GM08714 (cell line): ENCODE results near the gene ACBD6.
"Not testable (repeated sequence)": the region's sequence is repeated elsewhere in the genome, so short reads cannot be mapped to it uniquely, and the experiment has no call there.

Experiments used
- H3K4me3 ChIP-seq: fragments of 200-500 bp; sonication (Bioruptor generic); 2 replicates; pipeline ENCODE4 v1.5.1; 2014; ENCODE audit warnings: mild to moderate bottlenecking, low read length, inconsistent platforms
- ZNF274 ChIP-seq: IDR thresholded peaks from 2 replicates; pipeline ENCODE4 v1.6.1; 2012; ENCODE audit warnings: mild to moderate bottlenecking, low read depth, low read length

Gene ACBD6

GRCh38 chr1:180428782-180429695, 73.3 kb downstream of the ACBD6 start:
- no peak overlapping the region for H3K4me3 ChIP-seq
- no peak for TF ChIP-seq ZNF274

GRCh38 chr1:180425952-180426351, 76.4 kb downstream of the ACBD6 start:
- no peak for TF ChIP-seq ZNF274
- no peak overlapping the region for H3K4me3 ChIP-seq

- TF ChIP-seq ZNF274, result no peak
- no peak overlapping the region for H3K4me3 ChIP-seq
Measured at GRCh38 chr1:180424848-180425457, 77.4 kb downstream of the ACBD6 start.

GRCh38 chr1:180421614-180422013, 80.8 kb downstream of the ACBD6 start:
- TF ChIP-seq ZNF274, result no peak
- H3K4me3 ChIP-seq, result no peak overlapping the region

- H3K4me3 ChIP-seq, result not testable (repeated sequence)
Measured at GRCh38 chr1:180421145-180421544, 81.2 kb downstream of the ACBD6 start.

- TF ChIP-seq ZNF274, result no peak
- H3K4me3 ChIP-seq, result no peak overlapping the region
Measured at GRCh38 chr1:180415985-180416633, 86.3 kb downstream of the ACBD6 start.

GRCh38 chr1:180415236-180415848, 87.0 kb downstream of the ACBD6 start:
- no peak for TF ChIP-seq ZNF274
- H3K4me3 ChIP-seq, result no peak overlapping the region

- TF ChIP-seq ZNF274, result no peak
- H3K4me3 ChIP-seq, result no peak overlapping the region
Measured at GRCh38 chr1:180412583-180412982, 89.8 kb downstream of the ACBD6 start.

- H3K4me3 ChIP-seq, result not testable (repeated sequence)
Measured at GRCh38 chr1:180408128-180408527, 94.2 kb downstream of the ACBD6 start.

GRCh38 chr1:180407051-180407450, 95.3 kb downstream of the ACBD6 start:
- H3K4me3 ChIP-seq, result no peak overlapping the region
- TF ChIP-seq ZNF274, result no peak

GRCh38 chr1:180402551-180402950, 99.8 kb downstream of the ACBD6 start:
- H3K4me3 ChIP-seq, result no peak overlapping the region
- TF ChIP-seq ZNF274, result no peak

GRCh38 chr1:180402001-180402400, 100.4 kb downstream of the ACBD6 start:
- H3K4me3 ChIP-seq, result no peak overlapping the region
- no peak for TF ChIP-seq ZNF274

- H3K4me3 ChIP-seq, result no peak overlapping the region
- TF ChIP-seq ZNF274, result no peak
Measured at GRCh38 chr1:180397175-180397574, 105.2 kb downstream of the ACBD6 start.

GRCh38 chr1:180392427-180393145, 109.8 kb downstream of the ACBD6 start:
- H3K4me3 ChIP-seq, result no peak overlapping the region
- no peak for TF ChIP-seq ZNF274
